Measurements from ENCODE around the gene PML.

The PML gene

GRCh38 chr15:74006774-74007639 lies 12.5 kb downstream of the PML start:
- DNase-seq (ENCODE audit: low read depth in 1 of 2, low spot score in 1 of 2) = no peak
- H3K27me3 ChIP-seq (ENCODE audit: insufficient read depth, poor library complexity, severe bottlenecking) = no peaks in the 10 kb centered on the region
- no peak overlapping the region for H3K27ac ChIP-seq (replicated peaks)
- no peak overlapping the region for H3K4me3 ChIP-seq (replicated peaks; ENCODE audit: insufficient read depth, low read length)
- TF ChIP-seq GABPA (IDR thresholded peaks at IDR 0.05; ENCODE audit: low read depth) (no peak), CTCF (IDR thresholded peaks at IDR 0.05; ENCODE audit: insufficient read depth, low read length) (no peak), REST (IDR thresholded peaks at IDR 0.05; ENCODE audit: insufficient replicate concordance, low read depth) (no peak), SPI1 (IDR thresholded peaks at IDR 0.05; ENCODE audit: borderline replicate concordance, low read depth) (no peak), POLR2AphosphoS5 (IDR thresholded peaks at IDR 0.05; ENCODE audit: low read depth) (no peak)

GRCh38 chr15:74007820-74008371 lies 13.4 kb downstream of the PML start:
- no peak for TF ChIP-seq SPI1 (IDR thresholded peaks at IDR 0.05; ENCODE audit: borderline replicate concordance, low read depth)
- no peak for TF ChIP-seq GABPA (IDR thresholded peaks at IDR 0.05; ENCODE audit: low read depth)
- no peak for TF ChIP-seq CTCF (IDR thresholded peaks at IDR 0.05; ENCODE audit: insufficient read depth, low read length)
- no peak for TF ChIP-seq POLR2AphosphoS5 (IDR thresholded peaks at IDR 0.05; ENCODE audit: low read depth)
- H3K4me3 ChIP-seq (replicated peaks; ENCODE audit: insufficient read depth, low read length) = no peak overlapping the region
- H3K27ac ChIP-seq (replicated peaks) = no peak overlapping the region
- no peaks in the 10 kb centered on the region for H3K27me3 ChIP-seq (ENCODE audit: insufficient read depth, poor library complexity, severe bottlenecking)
- DNase-seq (ENCODE audit: low read depth in 1 of 2, low spot score in 1 of 2) = no peak

- no peak for TF ChIP-seq CTCF (IDR thresholded peaks at IDR 0.05; ENCODE audit: insufficient read depth, low read length)
- H3K27ac ChIP-seq (replicated peaks) = no peak overlapping the region
Measured at GRCh38 chr15:74008901-74009300, 14.4 kb downstream of the PML start.

GRCh38 chr15:74010929-74011540 lies 16.5 kb downstream of the PML start:
- TF ChIP-seq REST (IDR thresholded peaks at IDR 0.05; ENCODE audit: insufficient replicate concordance, low read depth) = no peak
- TF ChIP-seq SPI1 (IDR thresholded peaks at IDR 0.05; ENCODE audit: borderline replicate concordance, low read depth) = no peak
- no peak for TF ChIP-seq GABPA (IDR thresholded peaks at IDR 0.05; ENCODE audit: low read depth)
- no peak for TF ChIP-seq POLR2AphosphoS5 (IDR thresholded peaks at IDR 0.05; ENCODE audit: low read depth)
- TF ChIP-seq CTCF (IDR thresholded peaks at IDR 0.05; ENCODE audit: insufficient read depth, low read length) = no peak
- Histone ChIP-seq H3K27me3 (ENCODE audit: insufficient read depth, poor library complexity, severe bottlenecking) (no peaks in the 10 kb centered on the region), H3K4me3 (replicated peaks; ENCODE audit: insufficient read depth, low read length) (no peak overlapping the region), H3K27ac (replicated peaks) (no peak overlapping the region)
- no peak for DNase-seq (ENCODE audit: low read depth in 1 of 2, low spot score in 1 of 2)

More at GRCh38 chr15:74008901-74009300, 14.4 kb downstream of the PML start:
- no peak overlapping the region for H3K4me3 ChIP-seq (replicated peaks; ENCODE audit: insufficient read depth, low read length)
- no peak for DNase-seq (ENCODE audit: low read depth in 1 of 2, low spot score in 1 of 2)
- H3K27me3 ChIP-seq (ENCODE audit: insufficient read depth, poor library complexity, severe bottlenecking) = no peaks in the 10 kb centered on the region
